ENCODE results near the gene RABGEF1. TPM values are rescaled to one million over a fixed set of nuclear protein-coding genes. Genes with fewer than 3 reads are reported as not detected.

The RABGEF1 gene
- total RNA-seq, 1 donor from 2014 or later = 26.8 TPM

DNA sequence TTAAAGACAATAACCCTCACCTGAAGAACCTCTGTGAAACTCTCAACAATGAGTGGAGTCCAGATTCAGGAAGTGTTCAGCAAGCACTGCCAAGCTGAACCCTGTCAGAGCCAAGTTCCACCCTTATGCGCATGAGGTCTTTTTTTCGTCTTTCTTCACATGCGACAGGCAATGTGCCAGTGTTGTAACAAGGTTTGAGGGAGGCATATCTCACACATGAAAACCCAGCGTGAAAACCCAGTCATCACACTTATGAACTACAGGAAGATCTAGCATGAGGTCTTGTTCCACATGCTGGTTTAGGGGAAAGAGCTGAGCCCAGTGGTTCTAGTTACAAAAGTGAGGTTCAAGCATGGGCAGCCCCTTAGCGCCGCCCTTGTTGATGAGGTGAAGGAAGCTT lies 49.7 kb downstream of the RABGEF1 start:
- Mint-ChIP-seq H3K36me3 (ENCODE audit: low read depth) (peaks cover 21% of the 10 kb centered on the region), H3K9me3 (ENCODE audit: low read depth) (no peaks in the 10 kb centered on the region), H3K4me1 (ENCODE audit: low read depth) (peaks cover 16% of the 10 kb centered on the region), H3K27me3 (ENCODE audit: low read depth) (no peaks in the 10 kb centered on the region), H3K27ac (ENCODE audit: unreplicated experiment) (no peak overlapping the region), H3K4me3 (ENCODE audit: unreplicated experiment) (no peak overlapping the region)
- TF ChIP-seq, protein P1, sequence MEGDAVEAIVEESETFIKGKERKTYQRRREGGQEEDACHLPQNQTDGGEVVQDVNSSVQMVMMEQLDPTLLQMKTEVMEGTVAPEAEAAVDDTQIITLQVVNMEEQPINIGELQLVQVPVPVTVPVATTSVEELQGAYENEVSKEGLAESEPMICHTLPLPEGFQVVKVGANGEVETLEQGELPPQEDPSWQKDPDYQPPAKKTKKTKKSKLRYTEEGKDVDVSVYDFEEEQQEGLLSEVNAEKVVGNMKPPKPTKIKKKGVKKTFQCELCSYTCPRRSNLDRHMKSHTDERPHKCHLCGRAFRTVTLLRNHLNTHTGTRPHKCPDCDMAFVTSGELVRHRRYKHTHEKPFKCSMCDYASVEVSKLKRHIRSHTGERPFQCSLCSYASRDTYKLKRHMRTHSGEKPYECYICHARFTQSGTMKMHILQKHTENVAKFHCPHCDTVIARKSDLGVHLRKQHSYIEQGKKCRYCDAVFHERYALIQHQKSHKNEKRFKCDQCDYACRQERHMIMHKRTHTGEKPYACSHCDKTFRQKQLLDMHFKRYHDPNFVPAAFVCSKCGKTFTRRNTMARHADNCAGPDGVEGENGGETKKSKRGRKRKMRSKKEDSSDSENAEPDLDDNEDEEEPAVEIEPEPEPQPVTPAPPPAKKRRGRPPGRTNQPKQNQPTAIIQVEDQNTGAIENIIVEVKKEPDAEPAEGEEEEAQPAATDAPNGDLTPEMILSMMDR (IDR thresholded peaks at IDR 0.05) = no peak
- no peak for DNase-seq (ENCODE audit: low spot score)

GRCh38 chr7:66790725-66791124 lies 50.2 kb downstream of the RABGEF1 start:
- Mint-ChIP-seq H3K27me3 (ENCODE audit: low read depth) (no peaks in the 10 kb centered on the region), H3K27ac (ENCODE audit: unreplicated experiment) (no peak overlapping the region), H3K36me3 (ENCODE audit: low read depth) (peaks cover 22% of the 10 kb centered on the region), H3K4me1 (ENCODE audit: low read depth) (peaks cover 16% of the 10 kb centered on the region), H3K4me3 (ENCODE audit: unreplicated experiment) (no peak overlapping the region), H3K9me3 (ENCODE audit: low read depth) (no peaks in the 10 kb centered on the region)
- no peak for DNase-seq (ENCODE audit: low spot score)
- TF ChIP-seq, protein P1 (IDR thresholded peaks at IDR 0.05) = no peak

GRCh38 chr7:66800591-66800990 lies 60.1 kb downstream of the RABGEF1 start:
- H3K9me3 Mint-ChIP-seq (ENCODE audit: low read depth) = no peaks in the 10 kb centered on the region
- H3K4me1 Mint-ChIP-seq (ENCODE audit: low read depth) = no peaks in the 10 kb centered on the region
- no peaks in the 10 kb centered on the region for H3K27me3 Mint-ChIP-seq (ENCODE audit: low read depth)
- H3K27ac Mint-ChIP-seq (ENCODE audit: unreplicated experiment) = no peak overlapping the region
- no peak overlapping the region for H3K4me3 Mint-ChIP-seq (ENCODE audit: unreplicated experiment)
- TF ChIP-seq, protein P1 (IDR thresholded peaks at IDR 0.05) = no peak
- H3K36me3 Mint-ChIP-seq (ENCODE audit: low read depth) = peaks cover 55% of the 10 kb centered on the region
- DNase-seq (ENCODE audit: low spot score) = no peak

GRCh38 chr7:66804001-66804400 lies 63.5 kb downstream of the RABGEF1 start:
- Mint-ChIP-seq H3K4me3 (ENCODE audit: unreplicated experiment) (no peak overlapping the region), H3K4me1 (ENCODE audit: low read depth) (no peaks in the 10 kb centered on the region), H3K27ac (ENCODE audit: unreplicated experiment) (no peak overlapping the region), H3K9me3 (ENCODE audit: low read depth) (no peaks in the 10 kb centered on the region), H3K36me3 (ENCODE audit: low read depth) (peaks cover 54% of the 10 kb centered on the region), H3K27me3 (ENCODE audit: low read depth) (no peaks in the 10 kb centered on the region)
- no peak for DNase-seq (ENCODE audit: low spot score)
- TF ChIP-seq, protein P1 (IDR thresholded peaks at IDR 0.05) = no peak

DNA sequence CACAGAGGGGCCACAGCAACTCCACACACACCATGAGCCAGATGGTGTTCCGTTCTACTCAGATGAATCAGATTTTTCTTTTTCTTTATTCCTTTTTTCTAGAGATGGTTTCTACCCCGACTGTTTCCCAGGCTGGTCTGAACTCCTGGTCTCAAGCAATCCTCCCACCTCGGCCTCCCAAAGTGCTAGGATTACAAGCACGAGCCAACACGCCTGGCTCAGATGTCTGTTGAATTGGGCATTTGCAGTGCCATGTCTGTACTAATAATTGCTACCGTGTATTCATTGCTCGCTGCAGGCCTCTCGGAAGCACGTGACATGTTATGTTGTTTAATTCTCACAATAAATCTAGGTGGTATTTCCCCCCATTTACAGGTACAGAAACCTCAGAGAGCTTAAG lies 67.2 kb downstream of the RABGEF1 start:
- H3K36me3 Mint-ChIP-seq (ENCODE audit: low read depth) = peaks cover 36% of the 10 kb centered on the region
- no peaks in the 10 kb centered on the region for H3K9me3 Mint-ChIP-seq (ENCODE audit: low read depth)
- H3K27me3 Mint-ChIP-seq (ENCODE audit: low read depth) = no peaks in the 10 kb centered on the region
- TF ChIP-seq, protein P1 (IDR thresholded peaks at IDR 0.05) = no peak
- H3K4me1 Mint-ChIP-seq (ENCODE audit: low read depth) = no peaks in the 10 kb centered on the region
- no peak overlapping the region for H3K27ac Mint-ChIP-seq (ENCODE audit: unreplicated experiment)
- DNase-seq (ENCODE audit: low spot score) = no peak
- no peak overlapping the region for H3K4me3 Mint-ChIP-seq (ENCODE audit: unreplicated experiment)

All from chondrocyte (in vitro differentiated cells).